GM13977 (cell line): ENCODE measurements around the gene FARS2.

Source experiments
- DNase-seq: peaks from one replicate; pipeline ENCODE4 v3.0.0; 2012; ENCODE audit warnings: low spot score
- CTCF ChIP-seq: IDR thresholded peaks from 2 replicates; pipeline ENCODE4 v1.5.1; 2012; ENCODE audit warnings: mild to moderate bottlenecking, control low read depth; ENCODE audit not compliant: insufficient read depth; ENCODE audit errors: extremely low read depth, missing control alignments
- in situ Hi-C: fragments of 300-500 bp; cut with MboI; formaldehyde crosslinking; loops from one replicate; pipeline ENCODE4 v1.12.0; 2022; ENCODE audit warnings: low sequenced_read_pairs, low pct_unique_long_range_greater_than_20kb, mixed read lengths, inconsistent platforms; ENCODE audit not compliant: unreplicated experiment

FARS2 gene

GRCh38 chr6:5316951-5317350 is 55.6 kb downstream of the FARS2 start:
- no peak for TF ChIP-seq CTCF
- in situ Hi-C loops: no loop called here
- DNase-seq: no peak

DNA sequence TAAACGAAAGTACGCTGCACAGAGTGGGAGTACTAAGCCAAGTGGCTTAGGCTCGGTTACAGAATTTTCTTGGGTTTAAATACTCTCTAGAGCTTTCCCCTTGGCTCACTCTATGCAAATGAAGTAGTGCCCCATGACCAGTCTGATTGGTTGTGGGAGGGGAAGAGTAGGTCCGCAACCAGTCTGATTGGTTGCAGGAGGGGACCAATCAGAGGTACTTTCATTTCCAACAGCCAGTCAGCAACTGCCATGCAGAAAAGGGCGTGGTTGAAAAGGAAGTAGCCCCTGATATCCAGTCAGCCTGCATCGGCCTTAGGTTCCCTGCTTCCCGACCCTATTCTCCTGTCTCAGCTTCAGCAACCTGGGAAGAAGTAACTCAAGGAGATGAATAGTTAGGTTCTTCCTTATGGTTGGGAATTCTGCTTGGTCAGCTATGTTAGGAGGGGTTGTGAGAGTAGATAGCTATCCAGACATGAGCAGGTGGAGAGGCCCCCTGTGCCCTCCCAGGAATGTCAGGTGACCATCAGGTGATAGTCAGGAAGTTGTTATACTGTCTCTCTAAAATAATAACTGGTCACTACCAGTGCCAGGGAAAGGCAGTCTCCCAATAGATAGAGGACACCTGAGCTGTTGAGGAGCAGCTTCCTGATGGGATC is 57.4 kb downstream of the FARS2 start:
- in situ Hi-C loops: no loop called here
- no peak for TF ChIP-seq CTCF
- DNase-seq: no peak

- in situ Hi-C loops: no loop called here
- TF ChIP-seq CTCF: no peak
- DNase-seq: no peak
These were observed 62.7 kb downstream of the FARS2 start for GRCh38 chr6:5323979-5324378.

DNA sequence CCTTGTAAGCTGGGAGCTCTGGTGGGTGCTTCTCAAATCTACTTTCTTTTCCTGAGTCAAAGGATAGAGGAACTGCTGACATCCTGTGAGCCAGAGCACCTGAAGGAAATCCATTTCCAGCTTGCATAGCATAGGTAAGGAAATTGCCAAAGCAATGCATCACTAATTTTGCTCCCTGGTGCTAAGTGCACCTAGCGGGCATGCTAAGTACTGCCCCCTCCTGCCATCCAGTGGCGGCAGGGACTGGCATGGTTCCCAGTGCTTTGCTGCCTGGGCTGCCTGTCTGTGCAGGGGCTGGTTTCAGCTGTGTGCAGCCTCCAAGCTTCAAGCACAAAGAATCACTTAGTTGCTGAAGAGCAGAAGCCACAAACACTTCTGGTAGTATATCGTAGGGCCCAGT is 63.9 kb downstream of the FARS2 start:
- in situ Hi-C loops: no loop called here
- TF ChIP-seq CTCF: no peak
- DNase-seq: no peak

GRCh38 chr6:5326022-5326641 is 64.8 kb downstream of the FARS2 start:
- no peak for TF ChIP-seq CTCF
- in situ Hi-C loops: no loop called here
- no peak for DNase-seq

DNA sequence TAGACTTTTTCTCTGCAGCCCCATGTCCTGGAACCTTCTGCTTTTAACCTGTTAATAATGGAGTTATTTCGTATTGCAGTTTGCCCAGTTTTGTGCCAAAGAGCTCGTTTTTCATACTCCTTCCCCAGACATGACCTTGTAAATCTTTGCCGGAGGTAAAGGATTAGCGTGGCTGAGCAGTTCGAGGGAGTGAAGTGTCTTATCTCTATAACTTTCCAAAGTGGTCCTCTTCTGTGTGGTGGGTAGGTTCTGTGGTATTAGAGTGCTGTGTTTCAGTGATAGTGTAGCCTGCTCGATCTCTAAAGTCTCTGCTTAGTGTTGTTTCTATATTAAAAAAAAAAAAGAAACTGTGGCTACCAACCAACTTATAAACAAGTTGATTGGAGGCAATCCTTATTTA is 67.5 kb downstream of the FARS2 start:
- DNase-seq: no peak
- in situ Hi-C loops: no loop called here
- no peak for TF ChIP-seq CTCF
